GM12865 (cell line): ENCODE measurements around the gene PAX8.

ENCODE experiments used
- DNase-seq: peaks from one replicate; pipeline ENCODE4 v3.0.0; 2010; ENCODE audit warnings: low read depth
- H3K4me3 ChIP-seq: 2 replicates; pipeline ENCODE4 v1.5.1; 2011; ENCODE audit warnings: mild to moderate bottlenecking, low read depth, low read length, control low read depth
- TF ChIP-seq, protein P1 (sequence below): IDR thresholded peaks from 2 replicates; pipeline ENCODE4 v1.5.1; 2011; ENCODE audit warnings: low read length, control low read depth, low read depth, inconsistent platforms; ENCODE audit not compliant: insufficient read depth; ENCODE audit errors: missing control alignments

The PAX8 gene

DNA sequence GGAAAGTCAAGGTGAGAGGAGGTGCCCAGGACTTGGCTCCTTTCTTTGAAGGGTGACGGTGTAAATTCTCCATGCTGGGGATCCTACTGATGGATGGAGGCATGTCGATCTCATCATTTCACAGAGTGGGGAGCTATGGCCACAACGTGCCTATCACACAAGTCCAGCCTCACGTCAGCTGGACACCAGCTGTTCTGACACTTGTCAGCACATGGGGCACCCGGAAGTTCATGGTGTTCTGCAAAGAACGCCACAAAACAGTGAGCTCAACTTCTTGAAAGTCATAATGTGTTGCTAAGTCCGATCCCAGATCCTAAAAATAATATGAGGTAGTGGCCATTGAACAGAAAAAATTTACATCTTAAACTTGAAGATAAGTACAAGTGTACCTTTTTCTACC is 12.3 kb downstream of the PAX8 start:
- DNase-seq: no peak
- no peak overlapping the region for H3K4me3 ChIP-seq
- TF ChIP-seq, protein P1, sequence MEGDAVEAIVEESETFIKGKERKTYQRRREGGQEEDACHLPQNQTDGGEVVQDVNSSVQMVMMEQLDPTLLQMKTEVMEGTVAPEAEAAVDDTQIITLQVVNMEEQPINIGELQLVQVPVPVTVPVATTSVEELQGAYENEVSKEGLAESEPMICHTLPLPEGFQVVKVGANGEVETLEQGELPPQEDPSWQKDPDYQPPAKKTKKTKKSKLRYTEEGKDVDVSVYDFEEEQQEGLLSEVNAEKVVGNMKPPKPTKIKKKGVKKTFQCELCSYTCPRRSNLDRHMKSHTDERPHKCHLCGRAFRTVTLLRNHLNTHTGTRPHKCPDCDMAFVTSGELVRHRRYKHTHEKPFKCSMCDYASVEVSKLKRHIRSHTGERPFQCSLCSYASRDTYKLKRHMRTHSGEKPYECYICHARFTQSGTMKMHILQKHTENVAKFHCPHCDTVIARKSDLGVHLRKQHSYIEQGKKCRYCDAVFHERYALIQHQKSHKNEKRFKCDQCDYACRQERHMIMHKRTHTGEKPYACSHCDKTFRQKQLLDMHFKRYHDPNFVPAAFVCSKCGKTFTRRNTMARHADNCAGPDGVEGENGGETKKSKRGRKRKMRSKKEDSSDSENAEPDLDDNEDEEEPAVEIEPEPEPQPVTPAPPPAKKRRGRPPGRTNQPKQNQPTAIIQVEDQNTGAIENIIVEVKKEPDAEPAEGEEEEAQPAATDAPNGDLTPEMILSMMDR: no peak

DNA sequence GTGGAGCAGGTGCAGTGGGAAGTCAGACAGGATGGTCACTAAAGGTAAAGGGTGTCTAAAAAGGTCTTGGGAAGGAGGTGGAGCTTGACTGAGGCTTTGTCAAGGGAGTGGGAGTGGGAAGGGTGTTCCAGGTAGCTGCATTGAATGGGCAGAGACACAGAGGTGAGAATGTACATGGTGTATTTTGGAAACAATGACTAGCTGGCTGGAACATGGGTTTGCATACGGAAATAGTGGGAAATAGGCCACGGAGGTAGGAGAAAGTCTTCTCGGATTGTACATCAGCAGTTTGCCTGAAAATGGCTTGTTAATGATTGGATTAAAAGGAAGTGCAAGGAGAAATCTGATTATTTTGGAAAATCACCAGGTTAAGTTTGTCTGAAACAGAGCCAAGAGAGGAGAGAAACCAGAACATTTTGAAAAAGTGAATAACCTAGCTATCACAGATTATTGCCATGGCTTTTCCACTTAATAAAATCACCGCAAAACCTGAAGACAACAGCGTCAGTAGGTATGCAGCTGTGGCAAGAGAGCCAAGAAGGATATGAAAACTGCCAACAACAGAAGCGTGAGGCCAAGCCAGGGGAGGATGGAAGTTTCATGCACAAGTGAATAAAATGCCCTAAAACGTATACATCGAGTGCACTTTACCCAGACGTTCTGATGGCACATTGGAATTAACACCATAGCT is 13.9 kb downstream of the PAX8 start:
- no peak overlapping the region for H3K4me3 ChIP-seq
- TF ChIP-seq, protein P1: no peak
- DNase-seq: no peak

DNA sequence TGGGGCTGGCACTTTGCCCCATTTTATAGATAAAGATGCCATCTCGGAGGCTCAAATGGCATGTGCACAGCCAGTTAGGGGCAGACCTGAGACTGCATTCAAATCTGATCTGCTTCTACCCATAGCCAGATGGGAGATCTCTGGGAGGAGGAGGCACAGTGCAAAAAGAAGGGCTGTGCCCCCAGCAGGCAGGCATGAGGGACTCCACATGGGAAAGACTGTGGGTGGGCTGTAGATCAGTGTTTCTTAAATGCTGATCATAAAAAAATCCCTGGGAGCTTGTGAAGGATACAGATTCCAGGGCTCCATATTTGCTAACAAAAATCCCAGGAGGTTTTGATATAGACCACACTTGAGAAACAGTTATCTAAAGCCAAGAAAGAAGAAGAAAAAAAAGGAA is 15.2 kb downstream of the PAX8 start:
- H3K4me3 ChIP-seq: no peak overlapping the region
- no peak for DNase-seq
- TF ChIP-seq, protein P1: no peak

DNA sequence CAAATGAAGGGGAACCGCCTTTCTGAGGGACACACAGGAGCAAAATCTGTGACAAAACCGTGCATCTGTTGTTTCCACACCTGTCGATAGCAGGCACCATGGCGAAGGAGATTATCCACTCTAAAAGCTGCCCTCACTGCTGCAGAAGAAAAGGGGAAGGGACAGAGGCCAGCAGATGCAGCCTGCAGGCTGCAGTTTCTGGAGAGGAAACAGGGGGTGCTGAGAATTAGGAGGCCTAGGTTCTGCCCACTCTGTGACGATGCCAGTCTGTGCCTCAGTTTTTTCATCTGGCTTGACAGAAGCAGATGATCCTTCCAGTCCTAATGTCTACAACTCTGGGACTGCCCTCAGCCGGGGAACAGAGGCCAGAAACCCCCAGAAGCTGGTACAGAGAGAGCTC is 17.7 kb downstream of the PAX8 start:
- H3K4me3 ChIP-seq: no peak overlapping the region
- DNase-seq: no peak
- TF ChIP-seq, protein P1: no peak

DNA sequence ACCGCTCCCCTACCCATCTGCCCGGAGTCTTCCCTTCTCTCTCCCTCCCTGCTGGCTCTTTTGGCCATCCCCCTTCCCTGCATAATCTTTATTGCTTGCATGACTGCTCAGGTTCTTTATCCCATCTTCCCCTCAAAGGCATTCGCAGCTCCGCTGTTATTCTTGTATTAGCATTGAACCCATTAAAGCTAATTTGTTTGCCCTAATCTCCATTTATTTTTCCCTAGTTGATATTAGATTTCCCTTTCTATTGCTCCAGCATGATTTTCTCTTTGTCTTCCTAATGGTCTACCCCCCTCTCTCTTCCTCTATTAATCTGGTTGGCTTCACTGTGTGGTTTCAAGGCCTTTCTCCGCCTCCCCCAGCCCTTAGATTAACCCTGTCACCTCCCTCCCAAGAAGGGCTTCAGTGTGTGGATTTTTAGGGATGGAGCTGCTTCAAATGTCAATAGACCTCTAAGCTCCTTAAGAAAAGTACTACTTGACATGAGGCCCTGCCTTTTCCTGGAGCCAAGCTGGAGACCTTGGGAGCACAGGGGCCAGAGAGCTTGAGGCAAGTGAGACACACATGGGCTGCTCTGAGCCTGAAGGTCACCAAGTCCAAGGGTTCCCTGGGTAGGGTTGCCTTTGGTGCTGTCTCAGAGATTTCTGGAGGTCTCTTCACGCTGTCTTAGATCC is 20.1 kb downstream of the PAX8 start:
- TF ChIP-seq, protein P1: no peak
- no peak for DNase-seq
- no peak overlapping the region for H3K4me3 ChIP-seq

DNA sequence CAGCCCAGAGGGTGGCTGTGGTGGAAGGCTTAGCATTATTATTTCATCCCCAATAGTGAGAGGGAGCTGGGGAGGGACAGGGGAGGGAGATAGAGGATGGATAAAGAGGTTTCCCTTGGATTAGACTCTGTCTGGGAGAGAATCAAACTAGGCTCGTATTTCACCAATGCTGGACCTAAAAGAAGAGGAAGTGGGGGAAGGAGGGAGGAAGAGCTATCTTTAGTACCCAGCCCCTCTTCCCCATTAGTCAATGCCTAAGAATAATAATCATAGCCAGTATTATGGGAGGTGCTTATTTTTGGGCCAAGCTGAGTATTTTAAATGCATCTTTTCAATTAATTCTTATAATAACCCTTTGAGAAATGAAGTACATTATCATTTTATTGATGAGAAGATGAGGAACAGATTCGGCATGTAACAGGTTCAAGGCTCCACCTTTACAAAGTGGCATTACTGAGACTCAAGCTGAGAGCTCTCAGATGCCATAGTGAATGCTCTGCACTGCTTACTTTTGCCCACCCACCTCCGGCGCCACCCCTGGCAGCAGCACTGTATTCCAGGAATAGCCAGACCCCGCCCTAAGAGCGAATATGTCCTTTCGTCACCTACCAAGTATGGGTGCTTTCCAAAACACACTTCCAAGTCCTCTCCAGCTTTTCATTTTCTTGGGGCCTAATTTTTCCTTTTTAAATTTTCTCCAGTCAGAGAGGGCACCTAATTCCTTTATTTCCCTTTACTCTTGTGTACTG is 21.0 kb downstream of the PAX8 start:
- TF ChIP-seq, protein P1: no peak
- DNase-seq: no peak
- H3K4me3 ChIP-seq: no peak overlapping the region
